Measurements from ENCODE around the gene SLIT3.

The SLIT3 gene

GRCh38 chr5:168852329-168852728 lies 448.6 kb downstream of the SLIT3 start:
- H3K4me3 ChIP-seq (ENCODE audit: low read length) = no peak overlapping the region
- H3K4me1 ChIP-seq (ENCODE audit: low read length) = no peaks in the 10 kb centered on the region
- no peak overlapping the region for H3K27ac ChIP-seq (ENCODE audit: low read length)
- no peaks in the 10 kb centered on the region for H3K36me3 ChIP-seq (replicated peaks; ENCODE audit: low read depth, low read length)
- no peak overlapping the region for H3K9ac ChIP-seq (ENCODE audit: low read length)
- no peaks in the 10 kb centered on the region for H3K79me2 ChIP-seq (ENCODE audit: low read length)
- H4K20me1 ChIP-seq (ENCODE audit: insufficient read depth, low read length) = no peaks in the 10 kb centered on the region
- H3K4me2 ChIP-seq (ENCODE audit: low read length) = no peak overlapping the region
- no peaks in the 10 kb centered on the region for H3K9me3 ChIP-seq (ENCODE audit: insufficient read depth, low read length)
- TF ChIP-seq, protein P1, sequence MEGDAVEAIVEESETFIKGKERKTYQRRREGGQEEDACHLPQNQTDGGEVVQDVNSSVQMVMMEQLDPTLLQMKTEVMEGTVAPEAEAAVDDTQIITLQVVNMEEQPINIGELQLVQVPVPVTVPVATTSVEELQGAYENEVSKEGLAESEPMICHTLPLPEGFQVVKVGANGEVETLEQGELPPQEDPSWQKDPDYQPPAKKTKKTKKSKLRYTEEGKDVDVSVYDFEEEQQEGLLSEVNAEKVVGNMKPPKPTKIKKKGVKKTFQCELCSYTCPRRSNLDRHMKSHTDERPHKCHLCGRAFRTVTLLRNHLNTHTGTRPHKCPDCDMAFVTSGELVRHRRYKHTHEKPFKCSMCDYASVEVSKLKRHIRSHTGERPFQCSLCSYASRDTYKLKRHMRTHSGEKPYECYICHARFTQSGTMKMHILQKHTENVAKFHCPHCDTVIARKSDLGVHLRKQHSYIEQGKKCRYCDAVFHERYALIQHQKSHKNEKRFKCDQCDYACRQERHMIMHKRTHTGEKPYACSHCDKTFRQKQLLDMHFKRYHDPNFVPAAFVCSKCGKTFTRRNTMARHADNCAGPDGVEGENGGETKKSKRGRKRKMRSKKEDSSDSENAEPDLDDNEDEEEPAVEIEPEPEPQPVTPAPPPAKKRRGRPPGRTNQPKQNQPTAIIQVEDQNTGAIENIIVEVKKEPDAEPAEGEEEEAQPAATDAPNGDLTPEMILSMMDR (IDR thresholded peaks at IDR 0.05; ENCODE audit: low read depth, low read length) = no peak
- no peak for TF ChIP-seq EZH2phosphoT487 (IDR thresholded peaks at IDR 0.05; ENCODE audit: low read depth)
- H3K27me3 ChIP-seq (ENCODE audit: low read depth, low read length) = peaks cover 62% of the 10 kb centered on the region
- H2AFZ ChIP-seq (ENCODE audit: low read depth, low read length) = no peak overlapping the region

DNA sequence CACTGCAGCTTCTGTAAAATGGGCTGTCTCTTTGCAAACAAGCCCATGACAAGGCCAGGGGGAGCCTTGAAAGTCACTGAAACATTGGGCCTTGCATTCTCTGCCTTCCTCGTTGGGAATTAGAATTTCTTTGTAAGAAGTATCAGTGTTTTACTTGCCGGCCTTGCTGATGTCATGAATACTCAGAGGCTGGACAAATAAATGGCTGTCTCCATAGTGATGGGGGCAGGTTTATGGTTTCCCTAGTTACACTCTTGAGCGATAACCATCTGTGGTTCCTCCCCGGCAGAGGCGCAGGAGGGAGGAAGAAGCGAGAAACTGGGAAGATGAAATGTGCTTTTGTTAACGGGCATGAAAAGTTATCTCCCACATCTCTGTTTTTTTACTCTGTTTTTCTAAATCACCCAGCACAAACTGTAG lies 449.0 kb downstream of the SLIT3 start:
- Histone ChIP-seq H3K4me3 (ENCODE audit: low read length) (no peak overlapping the region), H3K9ac (ENCODE audit: low read length) (no peak overlapping the region), H3K27ac (ENCODE audit: low read length) (no peak overlapping the region), H2AFZ (ENCODE audit: low read depth, low read length) (no peak overlapping the region), H3K4me2 (ENCODE audit: low read length) (no peak overlapping the region), H3K27me3 (ENCODE audit: low read depth, low read length) (peaks cover 62% of the 10 kb centered on the region), H3K36me3 (replicated peaks; ENCODE audit: low read depth, low read length) (no peaks in the 10 kb centered on the region), H4K20me1 (ENCODE audit: insufficient read depth, low read length) (no peaks in the 10 kb centered on the region), H3K79me2 (ENCODE audit: low read length) (no peaks in the 10 kb centered on the region), H3K4me1 (ENCODE audit: low read length) (no peaks in the 10 kb centered on the region), H3K9me3 (ENCODE audit: insufficient read depth, low read length) (no peaks in the 10 kb centered on the region)
- TF ChIP-seq EZH2phosphoT487 (IDR thresholded peaks at IDR 0.05; ENCODE audit: low read depth) = no peak
- TF ChIP-seq, protein P1 (IDR thresholded peaks at IDR 0.05; ENCODE audit: low read depth, low read length) = no peak

- TF ChIP-seq, protein P1 (IDR thresholded peaks at IDR 0.05; ENCODE audit: low read depth, low read length) = no peak
- TF ChIP-seq EZH2phosphoT487 (IDR thresholded peaks at IDR 0.05; ENCODE audit: low read depth) = no peak
- H3K4me1 ChIP-seq (ENCODE audit: low read length) = no peaks in the 10 kb centered on the region
- H3K9me3 ChIP-seq (ENCODE audit: insufficient read depth, low read length) = no peaks in the 10 kb centered on the region
- no peak overlapping the region for H3K4me2 ChIP-seq (ENCODE audit: low read length)
- H3K9ac ChIP-seq (ENCODE audit: low read length) = no peak overlapping the region
- no peaks in the 10 kb centered on the region for H3K36me3 ChIP-seq (replicated peaks; ENCODE audit: low read depth, low read length)
- no peak overlapping the region for H2AFZ ChIP-seq (ENCODE audit: low read depth, low read length)
- no peaks in the 10 kb centered on the region for H4K20me1 ChIP-seq (ENCODE audit: insufficient read depth, low read length)
- H3K27me3 ChIP-seq (ENCODE audit: low read depth, low read length) = peaks cover 73% of the 10 kb centered on the region
- no peaks in the 10 kb centered on the region for H3K79me2 ChIP-seq (ENCODE audit: low read length)
- no peak overlapping the region for H3K4me3 ChIP-seq (ENCODE audit: low read length)
- H3K27ac ChIP-seq (ENCODE audit: low read length) = no peak overlapping the region
Measured at GRCh38 chr5:168850683-168851082, 450.3 kb downstream of the SLIT3 start.

- no peak for TF ChIP-seq EZH2phosphoT487 (IDR thresholded peaks at IDR 0.05; ENCODE audit: low read depth)
- TF ChIP-seq, protein P1 (IDR thresholded peaks at IDR 0.05; ENCODE audit: low read depth, low read length) = no peak
- no peak overlapping the region for H3K27ac ChIP-seq (ENCODE audit: low read length)
Measured at GRCh38 chr5:168848569-168848968, 452.4 kb downstream of the SLIT3 start.

More at GRCh38 chr5:168848569-168848968, 452.4 kb downstream of the SLIT3 start:
- Histone ChIP-seq H3K4me1 (ENCODE audit: low read length) (no peaks in the 10 kb centered on the region), H3K9me3 (ENCODE audit: insufficient read depth, low read length) (no peaks in the 10 kb centered on the region), H4K20me1 (ENCODE audit: insufficient read depth, low read length) (no peaks in the 10 kb centered on the region), H2AFZ (ENCODE audit: low read depth, low read length) (no peak overlapping the region), H3K27me3 (ENCODE audit: low read depth, low read length) (peaks cover 65% of the 10 kb centered on the region), H3K79me2 (ENCODE audit: low read length) (no peaks in the 10 kb centered on the region), H3K4me3 (ENCODE audit: low read length) (no peak overlapping the region), H3K4me2 (ENCODE audit: low read length) (no peak overlapping the region), H3K9ac (ENCODE audit: low read length) (no peak overlapping the region), H3K36me3 (replicated peaks; ENCODE audit: low read depth, low read length) (no peaks in the 10 kb centered on the region)
